HepG2 (cell line): ENCODE results near the gene ZNF25. TPM values are rescaled to one million over a fixed set of nuclear protein-coding genes. Genes with fewer than 3 reads are reported as not detected.

Source experiments
- ARNT ChIP-seq: fragments of 450-650 bp; IDR thresholded peaks from 2 replicates; pipeline ENCODE4 v1.6.1; 2017
- ELF3 ChIP-seq: IDR thresholded peaks from 2 replicates; pipeline ENCODE4 v1.6.1; 2016; ENCODE audit warnings: missing genetic modification reagents, missing compliant biosample characterization
- ETV5 ChIP-seq: IDR thresholded peaks from 2 replicates; pipeline ENCODE4 v1.6.1; 2018; ENCODE audit warnings: missing biosample characterization, missing genetic modification reagents, inconsistent platforms, borderline replicate concordance
- GMEB2 ChIP-seq: IDR thresholded peaks from 2 replicates; pipeline ENCODE4 v1.6.1; 2016; ENCODE audit warnings: missing biosample characterization, missing genetic modification reagents, low read depth
- HMG20A ChIP-seq: IDR thresholded peaks from 2 replicates; pipeline ENCODE4 v1.6.1; 2016; ENCODE audit warnings: borderline replicate concordance
- HNRNPL ChIP-seq: fragments of 200-400 bp; formaldehyde crosslinking; IDR thresholded peaks from 2 replicates; pipeline ENCODE4 v1.6.1; 2017; ENCODE audit warnings: mild to moderate bottlenecking, low read depth, low read length
- MED13 ChIP-seq: sonication (generic); formaldehyde crosslinking; IDR thresholded peaks from 2 replicates; pipeline ENCODE4 v1.5.0; 2020; ENCODE audit warnings: missing genetic modification reagents
- ONECUT2 ChIP-seq: sonication (generic); formaldehyde crosslinking; IDR thresholded peaks from 2 replicates; pipeline ENCODE4 v1.4.0; 2020; ENCODE audit warnings: missing genetic modification reagents
- PHF20 ChIP-seq: sonication (generic); formaldehyde crosslinking; IDR thresholded peaks from 2 replicates; pipeline ENCODE4 v1.5.0; 2020; ENCODE audit warnings: mild to moderate bottlenecking, missing genetic modification reagents
- PHF8 ChIP-seq: sonication (generic); formaldehyde crosslinking; IDR thresholded peaks from 2 replicates; pipeline ENCODE4 v1.5.0; 2020; ENCODE audit warnings: missing genetic modification reagents
- PRDM10 ChIP-seq: sonication (generic); formaldehyde crosslinking; IDR thresholded peaks from 2 replicates; pipeline ENCODE4 v1.4.0; 2020; ENCODE audit warnings: low read depth, missing genetic modification reagents
- RFXAP ChIP-seq: sonication (generic); formaldehyde crosslinking; IDR thresholded peaks from 2 replicates; pipeline ENCODE4 v1.4.0; 2020; ENCODE audit warnings: missing genetic modification reagents, borderline replicate concordance
- SNAI1 ChIP-seq: sonication (generic); formaldehyde crosslinking; IDR thresholded peaks from 2 replicates; pipeline ENCODE4 v1.5.0; 2020; ENCODE audit warnings: mild to moderate bottlenecking, missing genetic modification reagents, borderline replicate concordance
- SOX6 ChIP-seq, 2 experiments: fragments of 450-650 bp in 1 of 2; sonication (generic) in 1 of 2; formaldehyde crosslinking in 1 of 2; IDR thresholded peaks; 2 replicates each; pipeline versions ENCODE4 v1.4.0 to v1.6.1; 2017 to 2020; ENCODE audit warnings: antibody characterized with exemption in 1 of 2, mild to moderate bottlenecking in 1 of 2, missing genetic modification reagents in 1 of 2
- ZNF569 ChIP-seq: sonication (generic); formaldehyde crosslinking; IDR thresholded peaks from 2 replicates; pipeline ENCODE4 v1.5.0; 2020; ENCODE audit warnings: mild to moderate bottlenecking, missing genetic modification reagents, moderate library complexity, borderline replicate concordance
- ZNF670 ChIP-seq: sonication (generic); formaldehyde crosslinking; IDR thresholded peaks from 2 replicates; pipeline ENCODE4 v1.8.0; 2022; ENCODE audit warnings: mild to moderate bottlenecking, missing genetic modification reagents, borderline replicate concordance
- ZNF781 ChIP-seq: sonication (generic); formaldehyde crosslinking; IDR thresholded peaks from 2 replicates; pipeline ENCODE4 v1.5.1; 2020; ENCODE audit warnings: borderline replicate concordance, mild to moderate bottlenecking, missing genetic modification reagents; ENCODE audit errors: not compliant biosample characterization
- ZSCAN20 ChIP-seq: sonication (generic); formaldehyde crosslinking; IDR thresholded peaks from 2 replicates; pipeline ENCODE4 v1.4.0; 2020; ENCODE audit warnings: missing genetic modification reagents, mild to moderate bottlenecking, borderline replicate concordance
- ZSCAN21 ChIP-seq: sonication (generic); formaldehyde crosslinking; IDR thresholded peaks from 2 replicates; pipeline ENCODE4 v1.8.0; 2022; ENCODE audit warnings: mild to moderate bottlenecking, missing genetic modification reagents, moderate library complexity, borderline replicate concordance
- polyA plus RNA-seq, 8 experiments: library from polyadenylated mRNA; depleted of rRNA in 3 of 8; stranded (reverse) in 7 of 8; unstranded in 1 of 8; fragments of >200 nt; fragmentation: Illumina TruSeq in 4 of 8; extraction: Trizol in 4 of 8; gene quantifications; 2 replicates each; pipeline versions ENCODE4 v1.2.1 to v1.2.3, GENCODE V29; 2011 to 2016; ENCODE audit warnings: low read depth in 4 of 8, missing spikeins in 1 of 8, mixed read lengths in 1 of 8; ENCODE audit not compliant: insufficient read depth in 1 of 8
- total RNA-seq, 5 experiments: library from RNA; depleted of rRNA; stranded (reverse); fragments of >200 nt; fragmentation: Illumina TruSeq; extraction: Trizol; gene quantifications; 2 replicates each; pipeline ENCODE4 v1.2.3, GENCODE V29; 2016; ENCODE audit warnings: low read depth in 1 of 5
- TF ChIP-seq, protein P1 (sequence below): sonication (generic); formaldehyde crosslinking; IDR thresholded peaks from 2 replicates; pipeline ENCODE4 v1.4.0; 2020; ENCODE audit warnings: missing genetic modification reagents

Gene ZNF25
- total and polyA plus RNA-seq, 2 of the 13 experiments (the other 11 are each of a cell fraction or from before 2014, with no cell fraction given): 1.4 to 1.5 TPM

- TF ChIP-seq ZSCAN20 (CRISPR knock-in tag) (peak; percentile 78; the same call in 1 of the 2 replicates), PHF8 (peak; percentile 84; the same call in 1 of the 2 replicates), HNRNPL (peak; percentile 82; the same call in 1 of the 2 replicates), MED13 (no peak), GMEB2 (CRISPR knock-in tag) (peak; percentile 54; the same call in 1 of the 2 replicates), ZSCAN21 (CRISPR knock-in tag) (peak; percentile 23; the same call in 1 of the 2 replicates), PHF20 (CRISPR knock-in tag) (peak; percentile 53; the same call in 1 of the 2 replicates), ARNT (no peak), SNAI1 (CRISPR knock-in tag) (0 out of 2 replicates have a peak, but pooled peaks have one; percentile 30), ZNF569 (CRISPR knock-in tag) (no peak), HMG20A (CRISPR knock-in tag) (peak; percentile 37; the same call in 1 of the 2 replicates), ETV5 (CRISPR knock-in tag) (peak; percentile 33; the same call in 1 of the 2 replicates), PRDM10 (CRISPR knock-in tag) (peak; percentile 96), ELF3 (CRISPR knock-in tag) (peak; percentile 86), SOX6 (IDR thresholded peaks at IDR 0.05) (no peak), SOX6 (CRISPR knock-in tag; IDR thresholded peaks at IDR 0.05) (peak; percentile 66; the same call in 1 of the 2 replicates), RFXAP (CRISPR knock-in tag) (peak; percentile 50; the same call in 1 of the 2 replicates), ONECUT2 (0 out of 2 replicates have a peak, but pooled peaks have one; percentile 17), ZNF781 (CRISPR knock-in tag) (peak; percentile 31), ZNF670 (CRISPR knock-in tag) (0 out of 2 replicates have a peak, but pooled peaks have one; percentile 60)
- TF ChIP-seq, protein P1, sequence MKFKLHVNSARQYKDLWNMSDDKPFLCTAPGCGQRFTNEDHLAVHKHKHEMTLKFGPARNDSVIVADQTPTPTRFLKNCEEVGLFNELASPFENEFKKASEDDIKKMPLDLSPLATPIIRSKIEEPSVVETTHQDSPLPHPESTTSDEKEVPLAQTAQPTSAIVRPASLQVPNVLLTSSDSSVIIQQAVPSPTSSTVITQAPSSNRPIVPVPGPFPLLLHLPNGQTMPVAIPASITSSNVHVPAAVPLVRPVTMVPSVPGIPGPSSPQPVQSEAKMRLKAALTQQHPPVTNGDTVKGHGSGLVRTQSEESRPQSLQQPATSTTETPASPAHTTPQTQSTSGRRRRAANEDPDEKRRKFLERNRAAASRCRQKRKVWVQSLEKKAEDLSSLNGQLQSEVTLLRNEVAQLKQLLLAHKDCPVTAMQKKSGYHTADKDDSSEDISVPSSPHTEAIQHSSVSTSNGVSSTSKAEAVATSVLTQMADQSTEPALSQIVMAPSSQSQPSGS (CRISPR knock-in tag): peak; percentile 73
Observed at GRCh38 chr10:38010119-38010903, 33.9 kb upstream of the ZNF25 start, which contains the start of gene ZNF33A (continued).
